ENCODE results near the gene CCDC146.
"Not testable (repeated sequence)": the region's sequence is repeated elsewhere in the genome, so short reads cannot be mapped to it uniquely, and the experiment has no call there.

Gene CCDC146

DNA sequence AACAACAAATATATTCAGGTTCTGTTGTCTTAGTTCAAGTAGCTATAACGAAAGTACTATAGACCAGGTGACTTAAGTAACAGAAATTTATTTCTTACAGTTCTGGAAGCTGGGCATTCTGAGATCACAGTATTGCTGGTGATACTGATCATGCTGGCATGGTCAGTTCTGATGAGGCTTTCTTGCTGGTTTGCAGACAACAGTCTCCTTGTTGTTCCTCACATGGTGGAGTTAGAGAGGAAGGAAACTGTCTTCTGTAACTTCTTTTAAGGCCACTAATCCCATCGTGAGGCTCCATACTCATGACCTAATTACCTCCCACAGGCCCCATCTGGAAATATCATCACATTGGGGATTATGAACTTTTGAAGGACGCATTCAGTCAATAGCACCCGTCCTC lies 17.9 kb downstream of the CCDC146 start:
- not testable (repeated sequence) for DNase-seq (ENCODE audit: low read depth)

DNA sequence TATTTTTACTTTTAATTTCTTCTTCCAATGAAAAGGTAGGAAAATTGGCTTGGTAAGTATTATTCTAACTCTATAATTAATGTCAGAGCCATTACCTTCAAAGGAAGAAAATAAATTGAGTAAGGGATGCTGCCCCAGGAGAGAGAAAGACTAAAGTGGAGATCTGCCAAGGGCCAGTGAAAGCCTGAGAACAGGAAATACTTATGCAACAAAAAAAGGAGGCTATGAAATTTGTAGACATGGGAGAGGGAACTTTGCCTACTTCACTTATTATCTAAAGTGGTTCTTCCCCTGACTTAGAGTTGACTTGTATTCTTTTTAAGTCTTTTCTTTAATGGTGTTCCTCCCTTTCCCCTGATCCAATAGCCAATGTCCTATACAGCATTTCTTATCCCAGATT lies 29.8 kb downstream of the CCDC146 start:
- DNase-seq (ENCODE audit: low read depth): not testable (repeated sequence)

- not testable (repeated sequence) for DNase-seq (ENCODE audit: low read depth)
Observed at GRCh38 chr7:77154917-77155464, 32.6 kb downstream of the CCDC146 start.

GRCh38 chr7:77155601-77156377 lies 33.4 kb downstream of the CCDC146 start:
- DNase-seq (ENCODE audit: low read depth): not testable (repeated sequence)

- DNase-seq (ENCODE audit: low read depth): not testable (repeated sequence)
Observed at GRCh38 chr7:77157034-77157433, 34.6 kb downstream of the CCDC146 start.

- DNase-seq (ENCODE audit: low read depth): no peak
Observed at GRCh38 chr7:77157446-77157845, 35.0 kb downstream of the CCDC146 start.

DNA sequence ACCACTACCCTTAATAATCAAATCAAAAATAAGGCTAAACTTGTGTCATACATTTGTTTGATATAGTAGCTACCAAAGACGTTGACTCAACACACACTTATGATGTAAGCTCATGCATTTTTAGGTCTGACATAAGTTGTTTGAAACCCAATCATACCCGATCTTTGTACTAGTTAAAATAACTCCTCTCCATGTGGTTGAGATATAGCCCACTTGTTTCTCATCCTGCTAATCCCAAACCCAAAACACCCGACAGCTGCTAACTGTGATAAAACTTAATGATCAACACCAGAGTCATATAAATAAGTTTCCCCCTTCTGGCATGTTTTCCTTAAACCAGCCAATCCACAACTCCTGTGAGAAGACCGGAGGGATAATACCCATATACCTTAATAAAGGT lies 48.7 kb downstream of the CCDC146 start:
- not testable (repeated sequence) for DNase-seq (ENCODE audit: low read depth)

DNA sequence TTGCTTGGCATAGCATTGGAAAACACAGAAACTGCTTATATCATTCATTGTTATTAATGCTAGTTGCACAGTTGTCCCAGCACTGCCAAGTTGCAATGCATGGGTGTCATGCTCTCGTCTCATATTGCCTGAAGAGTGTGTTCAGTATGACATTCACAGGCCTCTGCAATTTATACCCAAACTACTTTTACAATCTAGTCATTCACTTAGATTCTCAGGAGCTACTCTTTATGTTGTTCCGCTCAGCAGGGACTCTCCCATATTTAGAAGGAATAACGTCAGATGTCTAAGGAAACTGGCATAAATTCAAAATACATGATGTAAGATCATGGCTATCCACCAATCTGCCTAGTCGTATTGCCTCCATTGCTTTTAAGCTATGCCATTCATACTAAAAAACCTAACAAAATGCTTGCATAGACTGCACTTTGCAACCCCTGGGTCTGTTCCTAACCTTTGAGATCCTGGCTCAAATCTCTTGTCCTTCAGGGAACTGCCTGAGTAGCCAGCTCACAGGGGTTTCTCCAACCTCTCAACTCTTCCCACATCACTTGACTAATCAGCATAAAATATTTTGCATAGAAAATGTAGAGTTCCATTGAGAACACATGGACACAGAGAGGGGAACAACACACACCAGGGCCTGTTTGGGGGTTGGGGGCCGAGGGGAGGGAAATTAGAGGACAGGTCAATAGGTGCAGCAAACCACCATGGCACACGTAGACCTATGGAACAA lies 50.2 kb downstream of the CCDC146 start:
- DNase-seq (ENCODE audit: low read depth): not testable (repeated sequence)

- DNase-seq (ENCODE audit: low read depth): not testable (repeated sequence)
Observed at GRCh38 chr7:77174418-77174817, 52.0 kb downstream of the CCDC146 start.

DNA sequence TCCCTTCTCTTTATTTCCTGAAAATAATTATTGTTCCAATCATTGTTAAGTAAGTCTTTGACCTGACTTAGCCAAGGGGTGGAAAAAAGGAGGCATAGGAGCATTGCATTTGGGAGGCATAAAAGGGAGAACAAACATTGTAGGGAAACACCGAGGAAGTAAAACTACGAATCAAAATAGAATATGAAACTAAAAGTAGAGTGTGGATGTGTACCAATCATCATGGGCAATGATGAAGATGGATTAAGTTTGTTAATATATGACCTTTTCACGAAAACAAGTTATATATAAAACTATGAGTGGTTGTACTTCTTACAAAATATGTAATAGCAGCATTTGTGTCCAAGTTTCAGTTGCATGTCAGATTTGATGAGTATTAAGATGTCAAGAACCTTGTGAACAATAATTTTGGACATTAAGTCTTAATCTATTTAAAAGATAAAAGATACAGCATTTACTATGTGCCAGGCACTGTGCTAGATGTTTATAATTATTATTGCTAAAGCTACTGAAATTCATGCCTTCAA lies 52.9 kb downstream of the CCDC146 start:
- DNase-seq (ENCODE audit: low read depth): not testable (repeated sequence)

- DNase-seq (ENCODE audit: low read depth): not testable (repeated sequence)
Observed at GRCh38 chr7:77177321-77177904, 55.0 kb downstream of the CCDC146 start.

DNA sequence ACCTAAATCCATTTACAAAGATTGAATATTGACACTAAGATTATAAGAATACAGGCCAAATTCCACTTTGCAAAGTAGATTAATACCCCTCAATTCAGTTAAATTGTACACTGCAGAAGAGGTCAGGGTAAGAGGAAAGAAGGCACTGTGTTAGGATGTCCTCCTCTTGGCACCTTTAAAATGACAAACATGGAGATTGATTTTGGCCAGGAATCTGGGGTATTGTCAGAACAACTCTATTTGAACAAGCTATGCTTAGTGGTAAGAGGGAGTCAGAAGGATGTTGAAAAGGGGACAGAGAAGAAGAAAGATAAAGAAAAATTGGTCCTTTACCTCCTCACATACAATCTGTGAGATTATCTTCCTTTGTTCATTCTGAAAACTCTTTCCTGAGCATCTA lies 55.6 kb downstream of the CCDC146 start:
- DNase-seq (ENCODE audit: low read depth): not testable (repeated sequence)

- no peak for DNase-seq (ENCODE audit: low read depth)
Observed at GRCh38 chr7:77181015-77181595, 58.7 kb downstream of the CCDC146 start.

- no peak for DNase-seq (ENCODE audit: low read depth)
Observed at GRCh38 chr7:77181734-77182133, 59.3 kb downstream of the CCDC146 start.

- no peak for DNase-seq (ENCODE audit: low read depth)
Observed at GRCh38 chr7:77182261-77182660, 59.8 kb downstream of the CCDC146 start.

GRCh38 chr7:77184463-77184862 lies 62.0 kb downstream of the CCDC146 start:
- DNase-seq (ENCODE audit: low read depth): no peak

DNA sequence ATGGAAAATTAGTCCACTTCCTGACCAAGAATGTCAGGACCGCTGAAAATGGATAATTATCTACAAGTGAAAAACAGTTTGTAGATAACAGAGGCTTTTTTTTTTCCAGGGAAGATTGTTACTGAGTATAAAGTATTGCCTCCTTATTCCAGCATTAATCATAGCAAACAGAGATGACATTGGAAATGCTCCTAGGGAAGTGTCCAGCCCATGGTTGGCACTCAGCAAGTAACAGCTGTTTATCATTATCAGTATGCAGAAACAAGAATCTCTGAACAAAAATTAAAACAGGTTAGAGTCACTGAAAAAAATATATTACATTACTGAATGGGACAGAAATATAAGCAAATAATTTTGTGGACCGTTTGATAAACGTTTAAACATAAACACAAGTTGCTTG lies 62.6 kb downstream of the CCDC146 start:
- no peak for DNase-seq (ENCODE audit: low read depth)

- no peak for DNase-seq (ENCODE audit: low read depth)
Observed at GRCh38 chr7:77185866-77186265, 63.5 kb downstream of the CCDC146 start.

DNA sequence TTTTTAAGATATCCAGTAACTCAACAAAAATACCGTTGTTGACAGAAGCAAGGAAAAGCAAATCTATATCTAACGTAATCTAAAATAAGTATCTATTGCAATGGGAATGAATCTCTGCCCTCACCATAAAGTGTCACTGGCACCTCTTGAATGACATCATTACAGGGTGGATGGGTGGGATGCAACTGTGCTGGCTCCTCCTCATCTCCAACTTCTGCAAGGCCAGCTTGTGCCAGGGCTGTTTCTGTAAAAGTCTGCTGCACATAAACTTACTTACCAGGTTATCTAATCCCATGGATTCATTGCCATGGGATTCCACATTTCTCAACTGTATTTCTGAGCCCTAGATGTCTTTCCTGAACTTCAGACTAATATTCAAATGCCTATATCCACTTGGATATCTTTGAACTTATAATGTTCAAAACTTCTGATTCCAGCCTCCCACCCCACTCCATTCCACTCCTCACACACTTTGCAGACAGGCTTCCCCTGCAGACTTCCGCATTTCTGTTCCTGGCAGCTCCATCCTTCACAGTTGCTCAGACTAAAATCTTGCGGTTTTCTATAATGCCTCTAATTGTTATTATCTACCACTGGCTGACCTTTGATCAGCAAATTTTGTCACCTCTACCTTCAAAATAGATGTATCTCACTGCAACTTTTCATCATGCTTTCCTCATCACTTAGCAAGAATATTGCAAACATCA lies 66.5 kb downstream of the CCDC146 start:
- no peak for DNase-seq (ENCODE audit: low read depth)

DNA sequence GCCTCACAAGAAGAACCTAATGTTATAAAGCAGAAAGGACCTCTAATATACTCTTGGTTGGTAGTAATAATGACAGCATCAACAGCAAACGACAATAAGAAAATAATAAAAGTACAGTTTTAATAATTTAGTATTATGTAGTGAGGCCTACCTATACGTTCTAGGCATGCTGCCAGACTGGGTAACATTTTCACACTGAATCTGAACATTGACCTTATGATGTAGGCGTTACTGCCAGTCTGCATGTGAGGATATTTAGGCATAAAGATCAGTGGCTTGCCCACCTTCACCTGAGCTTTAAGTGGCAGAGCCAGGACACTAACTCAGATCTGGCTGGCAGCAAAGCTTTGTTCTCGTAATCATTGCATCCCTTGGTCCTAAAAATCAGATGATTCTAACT lies 74.7 kb downstream of the CCDC146 start:
- no peak for DNase-seq (ENCODE audit: low read depth)

Data from HS-5 (cell line).